Gastrocnemius medialis (tissue), 4 donors: ENCODE results near the gene POLR3H. TPM values are rescaled to one million over a fixed set of nuclear protein-coding genes. Genes with fewer than 3 reads are reported as not detected.

ENCODE experiments used
- ATAC-seq, 2 donors: fragments of 150-250 bp; one replicate each; pipeline ENCODE4 v1.9.1; 2016
- DNase-seq, 2 donors: peaks; one replicate each; pipeline ENCODE4 v3.0.0-alpha.2; 2019
- H3K27ac ChIP-seq, 4 donors: fragments of 200-600 bp; sonication (generic); 1 replicate in 1 of 4; 2 replicates in 3 of 4; pipeline ENCODE4 v1.5.1; 2016 to 2018; ENCODE audit warnings: mild to moderate bottlenecking in 2 of 4, moderate library complexity in 1 of 4
- H3K27me3 ChIP-seq, 3 donors: fragments of 200-600 bp; sonication (generic) in 2 of 3; 1 replicate in 1 of 3; 2 replicates in 2 of 3; pipeline versions ENCODE4 v1.5.1 to v1.6.0; 2016 to 2019; ENCODE audit warnings: mild to moderate bottlenecking in 1 of 3, moderate library complexity in 1 of 3
- H3K36me3 ChIP-seq, 2 donors: fragments of 200-600 bp; sonication (generic) in 1 of 2; one replicate each; pipeline ENCODE4 v1.5.1; 2017 to 2018
- H3K4me1 ChIP-seq, 2 donors: fragments of 200-600 bp; sonication (generic) in 1 of 2; one replicate each; pipeline ENCODE4 v1.5.1; 2016 to 2017; ENCODE audit warnings: mild to moderate bottlenecking in 2 of 2
- H3K4me3 ChIP-seq, 4 donors: fragments of 200-600 bp; sonication (generic) in 3 of 4; 1 replicate in 1 of 4; 2 replicates in 3 of 4; pipeline ENCODE4 v1.5.1; 2016 to 2019; ENCODE audit warnings: mild to moderate bottlenecking in 2 of 4
- H3K9me3 ChIP-seq, 3 donors: fragments of 200-600 bp; sonication (generic) in 2 of 3; 1 replicate in 1 of 3; 2 replicates in 2 of 3; pipeline ENCODE4 v1.5.1; 2016 to 2019
- POLR2A ChIP-seq, 2 donors: fragments of 450-650 bp; IDR thresholded peaks; one replicate each; pipeline ENCODE4 v1.6.1; 2017; ENCODE audit warnings: antibody characterized with exemption in 2 of 2, mild to moderate bottlenecking in 2 of 2, moderate library complexity in 2 of 2
- in situ Hi-C, 4 donors: fragments of 200-750 bp; cut with MboI; loops; one replicate each; pipeline versions ENCODE4 v1.15.0 to v1.8.0; 2017; ENCODE audit warnings: low sequenced_read_pairs in 4 of 4
- intact Hi-C: fragments of 100-400 bp; cut with DNase I; formaldehyde crosslinking; loops from one replicate; pipeline ENCODE4 v1.15.1; 2023; ENCODE audit warnings: low total_unique reads
- total RNA-seq, 4 donors: library from RNA; depleted of rRNA; stranded (reverse); fragments of >200 nt; gene quantifications; one replicate each; pipeline versions ENCODE4 v1.1.0 to v1.2.3, GENCODE V29; 2016
- TF ChIP-seq, protein P1 (sequence below), 5 experiments: fragments of 450-650 bp in 3 of 5; fragments of 200-600 bp in 2 of 5; sonication (generic) in 2 of 5; IDR thresholded peaks in 4 of 5; conservative IDR thresholded peaks in 1 of 5; 1 replicate in 4 of 5; 2 replicates in 1 of 5; pipeline ENCODE4 v1.5.1; 2016 to 2019; ENCODE audit warnings: antibody characterized with exemption in 5 of 5, mild to moderate bottlenecking in 3 of 5, moderate library complexity in 3 of 5

POLR3H gene
- total RNA-seq, 4 donors from 2014 or later, result 5.7 to 11.0 (median 6.9) TPM

DNA sequence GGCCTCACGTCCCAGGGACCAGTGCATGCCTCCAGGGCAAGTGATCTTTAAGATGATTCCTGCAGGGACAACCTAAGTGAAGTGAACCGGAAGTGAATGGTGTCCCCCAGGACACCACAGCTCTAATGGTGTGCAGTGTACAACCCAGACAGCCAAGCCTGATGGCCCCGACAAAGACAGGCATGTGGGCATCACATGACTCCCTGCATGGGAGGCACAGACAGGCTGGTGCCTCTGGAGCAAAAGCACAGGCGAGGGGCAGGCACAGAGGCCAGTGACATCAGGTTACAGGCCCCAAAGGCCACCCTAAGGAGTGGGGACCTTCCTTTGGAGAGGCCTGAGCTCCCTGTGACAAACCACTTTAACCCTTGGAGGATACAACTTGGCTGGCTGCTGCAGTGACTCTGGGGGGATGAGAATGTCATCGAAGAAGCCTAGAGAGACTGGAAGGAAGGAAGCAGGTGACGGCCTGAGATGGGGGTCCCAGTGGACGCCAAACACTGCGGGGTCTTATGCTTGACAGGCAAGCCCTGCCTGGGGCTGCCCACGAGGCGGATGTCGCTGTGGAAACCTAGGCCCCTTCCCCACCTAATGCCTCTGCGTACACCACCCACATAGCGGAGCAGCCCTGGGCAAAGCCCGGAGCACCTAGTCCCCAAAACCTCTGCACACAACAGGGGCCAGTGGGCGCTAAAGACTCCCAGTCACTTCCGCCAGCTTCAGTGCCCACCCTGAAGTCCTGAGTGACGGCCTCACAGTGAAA, 12.4 kb downstream of the POLR3H start:
- Histone ChIP-seq H3K9me3 (no peaks in the 10 kb centered on the region), H3K27ac (peak overlapping the region; percentile 55 to 71 (median 68)), H3K27me3 (no peaks in the 10 kb centered on the region), H3K36me3 (peaks cover 0 to 46% of the 10 kb centered on the region in 2 donors), H3K4me1 (peaks cover 4 to 8% of the 10 kb centered on the region in 2 donors), H3K4me3 (no peak overlapping the region)
- in situ Hi-C loops, result loop anchor here in 1 of 4 donors (25.0 kb wide), 1 partner anchor 245 kb away; the partner anchor contains the start of gene RANGAP1
- no peak for DNase-seq
- ATAC-seq, result peak in 1 of 2 donors; percentile 16
- TF ChIP-seq, protein P1, sequence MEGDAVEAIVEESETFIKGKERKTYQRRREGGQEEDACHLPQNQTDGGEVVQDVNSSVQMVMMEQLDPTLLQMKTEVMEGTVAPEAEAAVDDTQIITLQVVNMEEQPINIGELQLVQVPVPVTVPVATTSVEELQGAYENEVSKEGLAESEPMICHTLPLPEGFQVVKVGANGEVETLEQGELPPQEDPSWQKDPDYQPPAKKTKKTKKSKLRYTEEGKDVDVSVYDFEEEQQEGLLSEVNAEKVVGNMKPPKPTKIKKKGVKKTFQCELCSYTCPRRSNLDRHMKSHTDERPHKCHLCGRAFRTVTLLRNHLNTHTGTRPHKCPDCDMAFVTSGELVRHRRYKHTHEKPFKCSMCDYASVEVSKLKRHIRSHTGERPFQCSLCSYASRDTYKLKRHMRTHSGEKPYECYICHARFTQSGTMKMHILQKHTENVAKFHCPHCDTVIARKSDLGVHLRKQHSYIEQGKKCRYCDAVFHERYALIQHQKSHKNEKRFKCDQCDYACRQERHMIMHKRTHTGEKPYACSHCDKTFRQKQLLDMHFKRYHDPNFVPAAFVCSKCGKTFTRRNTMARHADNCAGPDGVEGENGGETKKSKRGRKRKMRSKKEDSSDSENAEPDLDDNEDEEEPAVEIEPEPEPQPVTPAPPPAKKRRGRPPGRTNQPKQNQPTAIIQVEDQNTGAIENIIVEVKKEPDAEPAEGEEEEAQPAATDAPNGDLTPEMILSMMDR (IDR thresholded peaks at IDR 0.05 in 4 of 5, conservative IDR thresholded peaks at IDR 0.05 in 1 of 5), result no peak
- no peak for TF ChIP-seq POLR2A (IDR thresholded peaks at IDR 0.05)
- intact Hi-C loops, result no loop called here

DNA sequence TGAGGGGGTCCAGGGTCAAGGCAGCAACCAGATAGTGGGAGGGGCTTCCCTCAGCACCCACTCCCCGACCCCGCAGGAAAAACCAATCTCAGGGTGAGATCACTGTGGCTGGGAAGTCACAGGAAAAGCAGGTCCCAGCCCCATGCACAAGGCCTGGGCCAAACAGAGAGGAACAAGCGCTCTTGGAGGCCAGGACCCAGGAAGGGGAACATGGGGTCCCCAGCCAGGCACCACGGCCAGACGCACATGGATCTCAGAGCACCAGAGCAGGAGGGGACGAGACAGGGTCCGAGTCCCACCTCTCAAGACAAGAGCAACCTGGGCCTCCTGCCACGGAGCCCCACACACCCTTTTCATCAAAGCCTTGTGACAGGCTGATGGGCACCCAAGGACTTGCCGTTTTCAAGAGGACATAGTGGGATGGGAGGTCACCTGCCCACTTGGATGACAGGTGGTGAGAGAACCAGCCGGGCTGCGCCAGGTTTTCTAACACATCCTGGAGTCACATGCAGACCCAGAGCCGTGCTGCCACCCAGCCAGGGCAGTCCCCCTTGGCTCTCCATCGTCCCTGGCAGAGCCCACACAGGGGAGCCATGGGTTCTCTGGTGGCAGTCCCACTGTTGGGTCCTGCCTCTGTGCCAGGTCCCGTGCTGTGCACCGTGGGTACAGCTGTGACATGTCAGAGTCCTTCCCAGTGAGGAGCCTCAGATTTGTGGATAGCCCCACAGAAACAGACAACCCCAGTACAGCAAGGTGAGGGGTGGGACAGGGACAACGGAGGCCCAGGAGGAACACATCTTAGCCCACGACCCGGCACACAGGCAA, 13.2 kb downstream of the POLR3H start:
- Histone ChIP-seq H3K4me1 (peaks cover 7 to 15% of the 10 kb centered on the region in 2 donors), H3K4me3 (no peak overlapping the region), H3K36me3 (peaks cover 0 to 52% of the 10 kb centered on the region in 2 donors), H3K27ac (peak overlapping the region; percentile 55 to 71 (median 68)), H3K9me3 (no peaks in the 10 kb centered on the region), H3K27me3 (no peaks in the 10 kb centered on the region)
- in situ Hi-C loops, result loop anchor here in 1 of 4 donors (25.0 kb wide), 1 partner anchor 244 kb away; the partner anchor contains the start of gene RANGAP1
- TF ChIP-seq, protein P1 (IDR thresholded peaks at IDR 0.05 in 4 of 5, conservative IDR thresholded peaks at IDR 0.05 in 1 of 5), result no peak
- TF ChIP-seq POLR2A (IDR thresholded peaks at IDR 0.05), result no peak
- ATAC-seq (peak; percentile 5 to 15), DNase-seq (peak in 1 of 2 donors; percentile 66)
- intact Hi-C loops, result no loop called here

DNA sequence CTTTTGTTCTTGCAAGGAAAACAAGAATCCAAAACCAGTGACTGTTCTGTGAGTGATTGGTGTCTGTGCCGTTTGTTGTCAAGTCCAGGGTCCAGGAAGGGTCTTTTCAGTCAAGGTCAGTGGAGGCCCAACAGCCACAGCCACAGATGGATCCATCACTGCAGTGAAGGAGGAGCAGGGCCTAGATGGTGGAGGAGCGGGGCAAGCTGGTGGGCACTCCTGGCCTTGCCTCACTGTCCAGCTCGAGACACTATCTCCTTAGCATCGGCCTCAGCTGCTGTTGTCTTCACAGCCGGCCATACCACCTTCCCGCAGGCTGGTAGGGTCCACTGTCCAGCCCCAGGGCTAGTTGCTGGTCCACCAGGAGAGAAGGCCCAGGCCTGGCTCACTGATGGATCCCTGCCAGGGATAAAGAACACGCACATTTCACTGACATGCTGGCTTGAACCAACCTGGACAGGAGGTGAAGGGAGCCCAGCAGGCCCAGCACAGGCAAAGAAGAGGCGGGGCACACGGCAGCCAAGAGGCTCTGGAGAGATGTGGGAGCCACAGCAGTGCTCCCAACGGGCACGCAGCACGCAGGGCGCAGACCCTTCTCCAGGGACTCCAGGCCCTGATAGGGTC, 15.2 kb downstream of the POLR3H start:
- H3K36me3 ChIP-seq, result peaks cover 0 to 63% of the 10 kb centered on the region in 2 donors
- H3K27ac ChIP-seq, result peak overlapping the region; percentile 8 to 96 (median 84)
- DNase-seq, result no peak
- H3K9me3 ChIP-seq, result no peaks in the 10 kb centered on the region
- in situ Hi-C loops (loop anchor here in 1 of 4 donors (25.0 kb wide), 1 partner anchor 242 kb away; the partner anchor contains the start of gene RANGAP1), intact Hi-C loops (loop anchor here (5.0 kb wide), 1 partner anchor 202 kb away; no protein-coding TSS in a partner anchor)
- no peak overlapping the region for H3K4me3 ChIP-seq
- peaks cover 16 to 27% of the 10 kb centered on the region in 2 donors for H3K4me1 ChIP-seq
- TF ChIP-seq, protein P1 (IDR thresholded peaks at IDR 0.05 in 4 of 5, conservative IDR thresholded peaks at IDR 0.05 in 1 of 5), result no peak
- no peak for TF ChIP-seq POLR2A (IDR thresholded peaks at IDR 0.05)
- no peaks in the 10 kb centered on the region for H3K27me3 ChIP-seq
- no peak for ATAC-seq

DNA sequence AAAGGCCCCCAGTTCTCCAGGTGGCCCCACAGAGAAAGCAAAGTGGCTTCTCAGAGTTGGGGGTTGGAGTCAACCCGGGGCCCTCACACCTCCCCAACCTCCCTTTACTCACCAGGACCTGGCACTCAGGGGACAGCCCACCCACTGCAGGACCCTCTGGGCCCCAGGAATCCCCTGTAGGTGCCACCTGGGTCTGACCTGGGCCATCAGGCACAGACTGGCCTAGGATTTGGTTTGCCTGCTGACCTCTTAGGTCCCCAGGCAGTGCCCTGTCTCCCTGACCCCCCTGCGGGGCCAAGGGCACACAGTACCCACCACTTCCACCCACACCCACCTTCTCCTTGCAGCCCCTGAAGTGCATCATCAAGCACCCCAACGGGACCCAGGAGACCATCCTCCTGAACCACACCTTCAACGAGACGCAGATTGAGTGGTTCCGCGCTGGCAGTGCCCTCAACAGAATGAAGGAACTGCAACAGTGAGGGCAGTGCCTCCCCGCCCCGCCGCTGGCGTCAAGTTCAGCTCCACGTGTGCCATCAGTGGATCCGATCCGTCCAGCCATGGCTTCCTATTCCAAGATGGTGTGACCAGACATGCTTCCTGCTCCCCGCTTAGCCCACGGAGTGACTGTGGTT, 16.0 kb downstream of the POLR3H start:
- in situ Hi-C loops (loop anchor here in 1 of 4 donors (25.0 kb wide), 1 partner anchor 241 kb away; the partner anchor contains the start of gene RANGAP1), intact Hi-C loops (loop anchor here (5.0 kb wide), 1 partner anchor 201 kb away; no protein-coding TSS in a partner anchor)
- H3K36me3 ChIP-seq, result peaks cover 0 to 71% of the 10 kb centered on the region in 2 donors
- TF ChIP-seq POLR2A (IDR thresholded peaks at IDR 0.05), result no peak
- TF ChIP-seq, protein P1 (IDR thresholded peaks at IDR 0.05 in 4 of 5, conservative IDR thresholded peaks at IDR 0.05 in 1 of 5), result no peak
- DNase-seq (no peak), ATAC-seq (no peak)
- H3K27me3 ChIP-seq, result no peaks in the 10 kb centered on the region
- H3K4me1 ChIP-seq, result peaks cover 24 to 35% of the 10 kb centered on the region in 2 donors
- H3K27ac ChIP-seq, result peak overlapping the region; percentile 73 to 96 (median 84)
- H3K4me3 ChIP-seq, result no peak overlapping the region
- H3K9me3 ChIP-seq, result no peaks in the 10 kb centered on the region
